Activated CD8-positive, alpha-beta memory T cell treated with anti-CD3 and anti-CD28 coated beads, Interleukin-2, amount 50 U/mL, for 48 hours (primary cell): ENCODE results near the gene CEP85L.

Experiments
- DNase-seq: peaks from one replicate; pipeline ENCODE4 v3.0.0-alpha.2; 2020

CEP85L gene

GRCh38 chr6:118651282-118652050 lies at the start of gene CEP85L:
TSS of gene CEP85L (minus strand) at chr6:118651591. CDS start at chr6:118651269, 322 bp downstream.
- DNase-seq, result peak; percentile 95

GRCh38 chr6:118700531-118700930 lies 49.1 kb upstream of the CEP85L start:
- no peak for DNase-seq

- DNase-seq, result no peak
Observed at GRCh38 chr6:118697554-118697953, 46.2 kb upstream of the CEP85L start.

GRCh38 chr6:118696271-118696670 lies 44.9 kb upstream of the CEP85L start:
- no peak for DNase-seq

GRCh38 chr6:118693562-118693961 lies 42.2 kb upstream of the CEP85L start:
- no peak for DNase-seq

- DNase-seq, result no peak
Observed at GRCh38 chr6:118685823-118686449, 34.5 kb upstream of the CEP85L start.

- no peak for DNase-seq
Observed at GRCh38 chr6:118683881-118684872, 32.8 kb upstream of the CEP85L start.

GRCh38 chr6:118680452-118681095 lies 29.2 kb upstream of the CEP85L start:
- DNase-seq, result no peak

GRCh38 chr6:118679327-118679901 lies 28.0 kb upstream of the CEP85L start:
- DNase-seq, result no peak

GRCh38 chr6:118678866-118679265 lies 27.5 kb upstream of the CEP85L start:
- no peak for DNase-seq

- no peak for DNase-seq
Observed at GRCh38 chr6:118677193-118677592, 25.8 kb upstream of the CEP85L start.

- DNase-seq, result no peak
Observed at GRCh38 chr6:118675225-118675624, 23.8 kb upstream of the CEP85L start.

GRCh38 chr6:118674772-118675171 lies 23.4 kb upstream of the CEP85L start:
- DNase-seq, result no peak

GRCh38 chr6:118672678-118673077 lies 21.3 kb upstream of the CEP85L start:
- DNase-seq, result no peak

GRCh38 chr6:118669561-118669960 lies 18.2 kb upstream of the CEP85L start:
- DNase-seq, result no peak

- DNase-seq, result no peak
Observed at GRCh38 chr6:118668761-118669385, 17.5 kb upstream of the CEP85L start.

GRCh38 chr6:118667988-118668387 lies 16.6 kb upstream of the CEP85L start:
- DNase-seq, result no peak

- DNase-seq, result no peak
Observed at GRCh38 chr6:118665011-118665410, 13.6 kb upstream of the CEP85L start.

- no peak for DNase-seq
Observed at GRCh38 chr6:118663993-118664985, 12.9 kb upstream of the CEP85L start.

- DNase-seq, result no peak
Observed at GRCh38 chr6:118661831-118662230, 10.4 kb upstream of the CEP85L start.

GRCh38 chr6:118660218-118660569 lies 8.8 kb upstream of the CEP85L start:
- DNase-seq, result peak; percentile 76
